ENCODE results near the gene TRPM2. TPM values are rescaled to one million over a fixed set of nuclear protein-coding genes. Genes with fewer than 3 reads are reported as not detected.

Gene TRPM2
- total RNA-seq, 1 donor from 2014 or later = not detected

DNA sequence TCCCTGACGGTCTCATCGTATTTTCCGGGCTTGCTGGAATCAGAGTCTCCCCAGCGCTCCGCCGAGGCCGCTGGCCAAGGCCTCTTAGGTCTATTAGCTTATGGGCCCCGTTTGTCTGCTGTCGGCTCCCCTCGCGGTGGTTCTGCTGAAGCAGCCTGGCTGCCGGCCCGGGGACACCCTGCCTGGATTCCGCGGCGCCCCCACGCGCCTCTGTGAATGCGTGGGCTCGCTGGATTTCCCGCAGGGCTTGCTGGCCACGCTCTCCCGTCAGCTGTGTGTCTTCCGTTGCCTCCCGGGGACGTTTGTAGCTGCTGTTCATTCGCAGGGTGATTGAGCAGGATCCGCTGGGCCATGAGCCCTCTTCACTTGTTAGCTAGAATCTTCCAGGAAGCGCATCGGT is 110.3 kb downstream of the TRPM2 start:
- H3K4me3 Mint-ChIP-seq (ENCODE audit: unreplicated experiment) = no peak overlapping the region
- DNase-seq (ENCODE audit: extremely low spot score, unreplicated experiment) = no peak

DNA sequence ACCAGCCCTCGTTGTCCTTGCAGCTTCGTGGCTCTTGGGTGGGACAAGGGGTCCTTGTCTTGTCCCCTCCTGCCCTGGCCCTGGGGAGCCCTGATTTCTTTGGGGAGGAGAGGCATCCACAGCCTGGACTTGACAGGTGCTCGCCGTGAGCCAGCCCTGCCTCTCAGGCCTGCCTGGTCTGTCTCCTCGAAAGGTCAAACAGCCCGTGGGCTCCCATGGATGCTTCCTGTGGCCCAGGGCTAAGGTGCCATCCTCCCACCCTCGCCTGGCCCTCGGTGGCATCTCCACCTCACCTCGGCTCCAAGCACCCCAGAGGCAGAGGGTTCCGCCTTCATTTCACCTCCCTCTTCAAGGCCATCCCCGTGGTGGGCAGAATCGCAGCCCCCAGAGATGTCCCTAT is 110.9 kb downstream of the TRPM2 start:
- H3K27ac Mint-ChIP-seq (ENCODE audit: unreplicated experiment) = no peak overlapping the region

More for the DNA sequence above, 110.3 kb downstream of the TRPM2 start:
- TF ChIP-seq CTCF (IDR thresholded peaks at IDR 0.05) = no peak
- Mint-ChIP-seq H3K4me1 (ENCODE audit: unreplicated experiment) (no peaks in the 10 kb centered on the region), H3K27me3 (ENCODE audit: unreplicated experiment) (peaks cover under 1% of the 10 kb centered on the region), H3K27ac (ENCODE audit: unreplicated experiment) (no peak overlapping the region), H3K9me3 (ENCODE audit: unreplicated experiment) (no peaks in the 10 kb centered on the region), H3K36me3 (ENCODE audit: unreplicated experiment) (no peaks in the 10 kb centered on the region)

GRCh38 chr21:44466351-44466954 is 113.0 kb downstream of the TRPM2 start:
- TF ChIP-seq CTCF (IDR thresholded peaks at IDR 0.05) = no peak
- H3K4me1 Mint-ChIP-seq (ENCODE audit: unreplicated experiment) = no peaks in the 10 kb centered on the region
- H3K9me3 Mint-ChIP-seq (ENCODE audit: unreplicated experiment) = no peaks in the 10 kb centered on the region
- H3K27me3 Mint-ChIP-seq (ENCODE audit: unreplicated experiment) = peaks cover 5% of the 10 kb centered on the region
- H3K4me3 Mint-ChIP-seq (ENCODE audit: unreplicated experiment) = no peak overlapping the region
- DNase-seq (ENCODE audit: extremely low spot score, unreplicated experiment) = no peak
- H3K27ac Mint-ChIP-seq (ENCODE audit: unreplicated experiment) = no peak overlapping the region
- H3K36me3 Mint-ChIP-seq (ENCODE audit: unreplicated experiment) = no peaks in the 10 kb centered on the region

More for the DNA sequence above, 110.9 kb downstream of the TRPM2 start:
- peaks cover 2% of the 10 kb centered on the region for H3K27me3 Mint-ChIP-seq (ENCODE audit: unreplicated experiment)
- no peaks in the 10 kb centered on the region for H3K4me1 Mint-ChIP-seq (ENCODE audit: unreplicated experiment)
- no peak for TF ChIP-seq CTCF (IDR thresholded peaks at IDR 0.05)
- no peak for DNase-seq (ENCODE audit: extremely low spot score, unreplicated experiment)
- no peaks in the 10 kb centered on the region for H3K9me3 Mint-ChIP-seq (ENCODE audit: unreplicated experiment)
- no peaks in the 10 kb centered on the region for H3K36me3 Mint-ChIP-seq (ENCODE audit: unreplicated experiment)
- H3K4me3 Mint-ChIP-seq (ENCODE audit: unreplicated experiment) = no peak overlapping the region

GRCh38 chr21:44466996-44467858 is 113.8 kb downstream of the TRPM2 start:
- H3K27me3 Mint-ChIP-seq (ENCODE audit: unreplicated experiment) = peaks cover 6% of the 10 kb centered on the region
- H3K9me3 Mint-ChIP-seq (ENCODE audit: unreplicated experiment) = no peaks in the 10 kb centered on the region
- H3K4me1 Mint-ChIP-seq (ENCODE audit: unreplicated experiment) = no peaks in the 10 kb centered on the region
- no peak for DNase-seq (ENCODE audit: extremely low spot score, unreplicated experiment)
- TF ChIP-seq CTCF (IDR thresholded peaks at IDR 0.05) = no peak
- no peak overlapping the region for H3K27ac Mint-ChIP-seq (ENCODE audit: unreplicated experiment)
- no peaks in the 10 kb centered on the region for H3K36me3 Mint-ChIP-seq (ENCODE audit: unreplicated experiment)
- H3K4me3 Mint-ChIP-seq (ENCODE audit: unreplicated experiment) = no peak overlapping the region

DNA sequence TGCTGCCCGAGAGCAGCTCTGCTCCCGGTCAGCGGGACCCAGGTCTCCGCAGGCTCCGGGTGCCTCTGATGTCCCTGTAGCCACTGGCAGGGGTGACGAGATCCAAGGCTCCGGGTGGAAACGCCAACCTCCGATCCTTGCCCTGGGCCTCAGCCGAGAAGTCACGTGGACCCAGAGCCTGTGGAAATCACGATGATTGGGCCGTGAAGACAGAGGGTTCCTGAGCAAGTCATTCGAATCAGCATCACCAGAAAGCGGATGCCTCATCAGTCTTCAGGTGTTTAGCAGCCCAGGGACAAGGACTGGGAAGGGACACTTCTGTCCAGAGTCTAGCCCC is 114.4 kb downstream of the TRPM2 start:
- Mint-ChIP-seq H3K36me3 (ENCODE audit: unreplicated experiment) (no peaks in the 10 kb centered on the region), H3K4me3 (ENCODE audit: unreplicated experiment) (no peak overlapping the region), H3K27me3 (ENCODE audit: unreplicated experiment) (peaks cover 7% of the 10 kb centered on the region), H3K9me3 (ENCODE audit: unreplicated experiment) (no peaks in the 10 kb centered on the region), H3K27ac (ENCODE audit: unreplicated experiment) (no peak overlapping the region), H3K4me1 (ENCODE audit: unreplicated experiment) (no peaks in the 10 kb centered on the region)
- no peak for DNase-seq (ENCODE audit: extremely low spot score, unreplicated experiment)
- no peak for TF ChIP-seq CTCF (IDR thresholded peaks at IDR 0.05)

Data from osteocyte (in vitro differentiated cells).